ENCODE measurements around the gene CASP8AP2. TPM values are rescaled to one million over a fixed set of nuclear protein-coding genes. Genes with fewer than 3 reads are reported as not detected.
A peak's percentile ranks its signal among the peaks of the same experiment; 100 is the strongest.
"Not testable (repeated sequence)": the region's sequence is repeated elsewhere in the genome, so short reads cannot be mapped to it uniquely, and the experiment has no call there.

Gene CASP8AP2
- total RNA-seq, 1 experiment from 2014 or later: 21.1 TPM

DNA sequence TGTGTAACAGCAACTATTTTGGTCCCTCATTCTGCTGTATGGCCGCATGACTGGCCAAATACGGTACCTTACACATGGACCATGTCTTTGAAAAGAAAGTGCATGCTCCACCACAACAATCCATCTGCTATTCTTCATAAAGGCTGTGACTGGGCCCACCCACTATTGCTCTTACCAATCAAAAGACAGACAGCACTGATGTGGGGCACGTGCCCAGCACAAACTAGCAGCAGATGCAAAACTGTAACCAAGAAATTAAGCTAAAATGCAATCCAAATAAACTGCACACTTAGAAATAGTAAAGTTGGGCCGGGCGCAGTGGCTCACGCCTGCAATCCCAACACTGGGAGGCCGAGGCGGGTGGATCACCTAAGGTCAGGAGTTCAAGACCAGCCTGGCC is 30.6 kb upstream of the CASP8AP2 start:
- no peak overlapping the region for H3K4me3 ChIP-seq
- H3K27ac ChIP-seq: no peak overlapping the region
- DNase-seq (ENCODE audit: low read depth in 1 of 2, low spot score in 2 of 2): no peak
- H3K4me1 ChIP-seq (replicated peaks): no peaks in the 10 kb centered on the region
- peaks cover 27% of the 10 kb centered on the region for H3K36me3 ChIP-seq
- H3K27me3 ChIP-seq (replicated peaks): no peaks in the 10 kb centered on the region
- no peaks in the 10 kb centered on the region for H3K9me3 ChIP-seq (replicated peaks)

- no peaks in the 10 kb centered on the region for H3K9me3 ChIP-seq (replicated peaks)
- no peak overlapping the region for H3K4me3 ChIP-seq
- H3K36me3 ChIP-seq: peaks cover 23% of the 10 kb centered on the region
- H3K27me3 ChIP-seq (replicated peaks): no peaks in the 10 kb centered on the region
- no peak for DNase-seq (ENCODE audit: low read depth in 1 of 2, low spot score in 2 of 2)
- H3K27ac ChIP-seq: no peak overlapping the region
- H3K4me1 ChIP-seq (replicated peaks): no peaks in the 10 kb centered on the region
Observed at GRCh38 chr6:89799756-89800155, 29.9 kb upstream of the CASP8AP2 start.

- peaks cover 20% of the 10 kb centered on the region for H3K36me3 ChIP-seq
- no peaks in the 10 kb centered on the region for H3K4me1 ChIP-seq (replicated peaks)
- H3K9me3 ChIP-seq (replicated peaks): no peaks in the 10 kb centered on the region
- no peaks in the 10 kb centered on the region for H3K27me3 ChIP-seq (replicated peaks)
- H3K27ac ChIP-seq: no peak overlapping the region
- no peak for DNase-seq (ENCODE audit: low read depth in 1 of 2, low spot score in 2 of 2)
- H3K4me3 ChIP-seq: no peak overlapping the region
Observed at GRCh38 chr6:89803271-89803670, 26.4 kb upstream of the CASP8AP2 start.

- no peak overlapping the region for H3K4me3 ChIP-seq
- H3K36me3 ChIP-seq: peaks cover under 1% of the 10 kb centered on the region
- no peaks in the 10 kb centered on the region for H3K9me3 ChIP-seq (replicated peaks)
- no peaks in the 10 kb centered on the region for H3K4me1 ChIP-seq (replicated peaks)
- no peaks in the 10 kb centered on the region for H3K27me3 ChIP-seq (replicated peaks)
- DNase-seq (ENCODE audit: low read depth in 1 of 2, low spot score in 2 of 2): no peak
- H3K27ac ChIP-seq: no peak overlapping the region
Observed at GRCh38 chr6:89805814-89806371, 23.8 kb upstream of the CASP8AP2 start.

DNA sequence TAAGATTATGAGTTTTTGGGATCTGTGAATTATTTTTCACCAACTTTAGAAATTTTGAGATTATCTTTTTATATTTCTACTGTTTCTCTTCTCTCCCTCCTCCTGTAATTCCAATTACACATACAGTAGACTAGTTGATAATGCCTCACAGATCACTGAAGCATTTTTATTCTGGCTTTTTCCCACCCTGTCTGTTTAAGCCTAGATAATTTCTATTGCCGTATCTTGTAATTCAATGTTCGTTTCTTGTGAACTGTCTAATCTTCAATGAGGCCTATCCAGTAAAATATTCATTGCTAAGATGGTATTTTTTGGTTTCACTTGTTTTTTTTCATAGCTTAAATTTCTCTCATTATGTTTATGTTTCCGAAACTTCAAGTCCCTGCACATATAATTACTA is 22.1 kb upstream of the CASP8AP2 start:
- Histone ChIP-seq H3K36me3 (no peaks in the 10 kb centered on the region; the same call in 1 of the 2 replicates), H3K27me3 (replicated peaks) (no peaks in the 10 kb centered on the region), H3K4me3 (no peak overlapping the region), H3K9me3 (replicated peaks) (no peaks in the 10 kb centered on the region), H3K4me1 (replicated peaks) (no peaks in the 10 kb centered on the region), H3K27ac (no peak overlapping the region)
- DNase-seq (ENCODE audit: low read depth in 1 of 2, low spot score in 2 of 2): no peak

DNA sequence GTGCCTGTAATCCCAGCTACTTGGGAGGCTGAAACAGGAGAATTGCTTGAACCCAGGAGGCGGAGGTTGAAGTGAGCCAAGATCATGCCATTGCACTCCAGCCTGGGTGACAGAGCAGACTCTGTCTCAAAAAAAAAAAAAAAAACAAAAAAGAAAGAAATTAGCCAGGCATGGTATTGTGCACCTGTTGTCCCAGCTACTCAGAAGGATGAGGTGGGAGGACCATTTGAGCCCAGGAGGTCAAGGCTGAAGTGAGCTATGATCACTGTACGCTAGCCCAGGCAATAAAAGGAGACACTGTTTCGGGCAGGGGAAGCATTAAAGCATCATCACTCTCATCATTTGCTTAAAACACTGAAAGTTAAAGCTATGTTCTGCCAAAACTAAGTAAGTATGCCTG is 16.3 kb upstream of the CASP8AP2 start:
- not testable (repeated sequence) for H3K27me3 ChIP-seq (replicated peaks); H3K4me1 ChIP-seq (replicated peaks); H3K36me3 ChIP-seq; H3K9me3 ChIP-seq (replicated peaks); DNase-seq (ENCODE audit: low read depth in 1 of 2, low spot score in 2 of 2); H3K4me3 ChIP-seq; H3K27ac ChIP-seq

DNA sequence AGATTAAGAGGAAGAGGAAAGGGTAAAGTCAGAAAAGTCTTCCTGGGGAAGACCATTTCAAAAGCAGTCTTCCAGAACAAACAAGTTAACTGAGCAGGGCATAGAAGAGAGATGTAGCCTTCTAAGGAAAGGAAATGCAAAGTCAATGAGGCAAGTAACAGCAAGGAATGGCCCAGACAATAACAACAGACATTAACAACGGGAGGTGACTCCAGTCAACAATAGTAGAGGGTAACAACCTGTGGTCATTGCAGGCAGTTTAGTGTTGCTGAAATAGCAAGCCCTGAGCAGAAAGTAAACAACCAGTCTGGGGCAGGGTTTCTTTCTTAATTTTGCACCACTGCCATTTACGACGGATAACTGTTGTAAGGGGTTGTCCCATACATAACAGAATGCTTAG is 12.2 kb upstream of the CASP8AP2 start:
- H3K4me3 ChIP-seq: no peak overlapping the region
- no peaks in the 10 kb centered on the region for H3K36me3 ChIP-seq
- peaks cover 5% of the 10 kb centered on the region; the same call in 1 of the 2 replicates for H3K4me1 ChIP-seq (replicated peaks)
- DNase-seq (ENCODE audit: low read depth in 1 of 2, low spot score in 2 of 2): no peak
- no peaks in the 10 kb centered on the region for H3K27me3 ChIP-seq (replicated peaks)
- no peaks in the 10 kb centered on the region for H3K9me3 ChIP-seq (replicated peaks)
- H3K27ac ChIP-seq: no peak overlapping the region

DNA sequence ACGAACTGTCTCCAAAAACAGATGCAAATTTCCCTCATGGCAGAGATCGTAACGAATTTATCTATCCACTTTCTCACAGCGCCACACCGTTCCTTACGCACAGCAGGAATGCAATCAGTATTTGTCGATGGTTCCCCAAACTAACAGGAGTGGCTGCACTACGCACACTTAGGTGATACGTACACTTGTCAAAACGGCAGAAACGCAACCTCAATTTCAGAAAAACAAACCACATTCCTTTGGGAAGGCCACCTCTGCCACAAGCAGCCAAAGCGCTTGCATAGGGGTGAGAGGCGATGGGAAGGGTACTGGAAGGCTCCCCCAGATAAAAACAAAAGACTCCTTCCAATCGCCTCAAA is 10.7 kb upstream of the CASP8AP2 start:
- Histone ChIP-seq H3K4me1 (replicated peaks) (peaks cover 5% of the 10 kb centered on the region; the same call in 1 of the 2 replicates), H3K4me3 (peak overlapping the region; percentile 64), H3K27ac (peak overlapping the region; percentile 43; the same call in 1 of the 2 replicates), H3K9me3 (replicated peaks) (no peaks in the 10 kb centered on the region), H3K27me3 (replicated peaks) (no peaks in the 10 kb centered on the region), H3K36me3 (no peaks in the 10 kb centered on the region)
- DNase-seq (ENCODE audit: low read depth in 1 of 2, low spot score in 2 of 2): no peak

- peak within 1 kb of the TSS; percentile 64 for H3K4me3 ChIP-seq
- H3K36me3 ChIP-seq: no peaks in the 10 kb centered on the region
- no peaks in the 10 kb centered on the region for H3K27me3 ChIP-seq (replicated peaks)
- H3K9me3 ChIP-seq (replicated peaks): no peaks in the 10 kb centered on the region
- DNase-seq (ENCODE audit: low read depth in 1 of 2, low spot score in 2 of 2): peak; percentile 89 to 92
- peaks cover 5% of the 10 kb centered on the region; the same call in 1 of the 2 replicates for H3K4me1 ChIP-seq (replicated peaks)
- peak within 1 kb of the TSS; percentile 43 for H3K27ac ChIP-seq
Observed at GRCh38 chr6:89819336-89820130, 10.1 kb upstream of the CASP8AP2 start, which contains the start of gene MDN1. TSS of gene MDN1 (minus strand) at chr6:89819794. CDS start at chr6:89819607, 187 bp downstream.

GRCh38 chr6:89826029-89826528 is 3.6 kb upstream of the CASP8AP2 start:
- no peak for DNase-seq (ENCODE audit: low read depth in 1 of 2, low spot score in 2 of 2)
- no peaks in the 10 kb centered on the region for H3K9me3 ChIP-seq (replicated peaks)
- H3K27ac ChIP-seq: no peak overlapping the region
- H3K27me3 ChIP-seq (replicated peaks): no peaks in the 10 kb centered on the region
- H3K4me1 ChIP-seq (replicated peaks): peaks cover 9% of the 10 kb centered on the region
- H3K4me3 ChIP-seq: no peak overlapping the region
- H3K36me3 ChIP-seq: peaks cover 10% of the 10 kb centered on the region

- not testable (repeated sequence) for H3K27me3 ChIP-seq (replicated peaks); H3K9me3 ChIP-seq (replicated peaks); H3K4me1 ChIP-seq (replicated peaks); DNase-seq (ENCODE audit: low read depth in 1 of 2, low spot score in 2 of 2)
- peak overlapping the region; percentile 40 for H3K27ac ChIP-seq
- peak overlapping the region; percentile 84 for H3K4me3 ChIP-seq
- H3K36me3 ChIP-seq: peaks cover 32% of the 10 kb centered on the region
Observed at GRCh38 chr6:89828475-89828987, 1.1 kb upstream of the CASP8AP2 start.

DNA sequence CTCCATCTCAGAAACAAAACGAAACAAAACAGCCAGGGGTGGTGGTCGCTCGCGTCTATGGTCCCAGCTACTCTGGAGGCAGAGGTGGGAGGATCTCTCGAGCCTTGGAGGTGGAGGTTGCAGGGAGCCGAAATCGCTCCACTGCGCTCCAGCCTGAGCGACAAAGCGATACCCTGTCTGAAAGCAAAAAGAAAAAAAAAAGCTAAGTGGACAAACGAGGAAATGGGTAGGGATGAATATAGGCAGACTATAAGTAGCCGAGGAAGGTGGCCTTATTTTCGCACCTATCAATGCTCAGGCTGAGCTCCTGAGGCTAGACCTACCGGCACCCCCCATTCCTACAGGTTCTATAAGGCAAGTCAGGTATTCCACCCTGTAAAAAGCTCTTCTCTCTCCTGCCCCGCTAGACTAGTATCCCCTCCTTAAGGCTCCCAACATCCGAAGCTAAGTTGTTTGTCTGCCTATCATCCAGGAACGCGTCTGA is 650 bp upstream of the CASP8AP2 start:
- peak overlapping the region; percentile 40 for H3K27ac ChIP-seq
- H3K36me3 ChIP-seq: peaks cover 35% of the 10 kb centered on the region
- no peak for DNase-seq (ENCODE audit: low read depth in 1 of 2, low spot score in 2 of 2)
- H3K9me3 ChIP-seq (replicated peaks): no peaks in the 10 kb centered on the region
- peaks cover 9% of the 10 kb centered on the region for H3K4me1 ChIP-seq (replicated peaks)
- no peaks in the 10 kb centered on the region for H3K27me3 ChIP-seq (replicated peaks)
- peak overlapping the region; percentile 84 for H3K4me3 ChIP-seq

- H3K27ac ChIP-seq: peak overlapping the region; percentile 72
- H3K27me3 ChIP-seq (replicated peaks): no peaks in the 10 kb centered on the region
- DNase-seq (ENCODE audit: low read depth in 1 of 2, low spot score in 2 of 2): peak in 1 of 2 experiments; percentile 18
- peaks cover 9% of the 10 kb centered on the region for H3K4me1 ChIP-seq (replicated peaks)
- H3K4me3 ChIP-seq: peak overlapping the region; percentile 84
- H3K9me3 ChIP-seq (replicated peaks): no peaks in the 10 kb centered on the region
- H3K36me3 ChIP-seq: peaks cover 38% of the 10 kb centered on the region
Observed at GRCh38 chr6:89830170-89830809, 610 bp downstream of the CASP8AP2 start.
